ENCODE data around the gene DGKH. TPM values are rescaled to one million over a fixed set of nuclear protein-coding genes. Genes with fewer than 3 reads are reported as not detected.

Gene DGKH
- total RNA-seq, 4 donors from 2014 or later, result 18.6 to 32.5 (median 19.6) TPM

DNA sequence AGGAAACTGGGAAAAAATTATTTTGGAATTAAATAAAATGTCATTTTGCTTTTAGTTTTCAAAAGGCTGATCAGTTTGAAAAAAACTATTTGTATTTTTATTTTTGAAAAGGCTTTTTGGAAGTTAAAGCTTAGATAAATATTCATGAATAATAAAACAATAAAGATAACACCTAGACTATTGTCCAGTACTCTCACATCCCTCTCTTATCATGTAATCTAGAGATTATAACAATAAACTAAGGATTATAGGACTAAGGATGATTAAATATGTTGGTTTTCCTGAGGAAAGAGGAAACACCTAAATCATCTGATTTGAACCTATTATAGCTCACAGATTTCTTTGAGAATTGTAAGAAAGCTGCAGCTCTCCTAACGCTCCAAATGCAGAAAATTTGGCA, 142.1 kb downstream of the DGKH start:
- H3K9me3 ChIP-seq, result no peaks in the 10 kb centered on the region
- no peaks in the 10 kb centered on the region for H3K4me1 ChIP-seq
- TF ChIP-seq EP300 (IDR thresholded peaks at IDR 0.05), result no peak
- no peak for TF ChIP-seq POLR2A (IDR thresholded peaks at IDR 0.05)
- TF ChIP-seq CTCF (IDR thresholded peaks at IDR 0.05), result no peak
- no peak for TF ChIP-seq POLR2AphosphoS5 (IDR thresholded peaks at IDR 0.05)
- H3K27ac ChIP-seq, result no peak overlapping the region
- H3K27me3 ChIP-seq, result no peaks in the 10 kb centered on the region
- H3K36me3 ChIP-seq, result peaks cover 0 to 79% of the 10 kb centered on the region in 2 donors
- WGBS, 2 donors (ENCODE audit: low coverage in 1 of 2), result 67 to 100% methylated on average over 1 of the region's 1 CpG
- no peak overlapping the region for H3K4me3 ChIP-seq
- no peak for ATAC-seq

DNA sequence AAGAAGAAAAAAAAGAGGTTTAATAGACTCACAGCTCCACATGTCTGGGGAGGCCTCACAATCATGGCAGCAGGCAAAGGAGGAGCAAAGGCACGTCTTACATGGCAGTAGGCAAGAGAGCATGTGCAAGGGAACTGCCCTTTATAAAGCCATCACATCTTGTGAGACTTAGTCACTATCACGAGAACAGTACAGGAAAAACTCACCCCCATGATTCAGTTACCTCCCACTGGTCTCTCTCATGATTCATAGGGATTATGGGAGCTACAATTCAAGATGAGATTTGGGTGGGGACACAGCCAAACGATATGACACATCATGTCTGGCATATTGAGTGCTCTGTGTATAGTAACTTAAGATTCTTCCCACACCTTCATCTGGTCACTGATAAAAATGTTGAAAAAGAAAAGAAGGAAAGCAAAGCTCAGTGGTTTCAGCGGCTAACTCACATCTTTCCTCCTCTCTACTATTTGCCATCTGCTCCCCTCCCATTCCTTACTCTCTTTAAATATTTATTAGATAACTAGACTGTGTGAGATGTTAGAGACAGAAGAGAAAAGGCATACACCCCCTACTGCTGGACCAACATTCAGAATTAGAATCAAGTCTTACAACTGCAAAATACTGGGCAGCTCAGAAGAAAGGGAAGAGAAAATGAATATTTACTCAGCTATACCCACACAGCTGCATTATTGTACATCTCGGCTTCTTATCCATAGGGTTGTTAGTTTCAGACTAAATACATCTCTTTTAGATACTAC, 163.4 kb downstream of the DGKH start:
- H3K36me3 ChIP-seq, result peaks cover 0 to 83% of the 10 kb centered on the region in 2 donors
- no peaks in the 10 kb centered on the region for H3K4me1 ChIP-seq
- ATAC-seq, result no peak
- H3K27ac ChIP-seq, result no peak overlapping the region
- no peak overlapping the region for H3K4me3 ChIP-seq
- H3K27me3 ChIP-seq, result no peaks in the 10 kb centered on the region
- no peaks in the 10 kb centered on the region for H3K9me3 ChIP-seq
- TF ChIP-seq POLR2A (IDR thresholded peaks at IDR 0.05) (no peak), CTCF (IDR thresholded peaks at IDR 0.05) (no peak), EP300 (IDR thresholded peaks at IDR 0.05) (no peak)
- WGBS, 2 donors (ENCODE audit: low coverage in 1 of 2), result 67 to 76% methylated on average over 5 of the region's 5 CpGs

DNA sequence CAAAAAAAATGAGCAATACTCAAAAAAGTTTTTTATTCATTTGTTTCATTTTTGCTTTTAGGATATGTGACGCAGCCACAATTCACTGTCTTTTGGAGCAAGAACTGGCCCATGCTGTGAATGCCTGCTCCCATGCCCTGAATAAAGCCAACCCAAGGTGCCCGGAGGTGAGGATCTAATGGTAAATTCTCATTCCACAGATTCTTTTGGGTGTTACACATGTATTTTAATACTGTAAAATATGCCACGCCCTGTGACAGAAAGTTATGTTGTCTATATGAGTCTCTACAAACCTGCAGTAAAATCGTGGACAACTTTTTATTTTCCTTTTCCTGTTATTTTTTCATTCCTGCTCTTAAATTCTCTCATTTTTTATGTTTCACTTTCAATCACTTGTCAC, 166.0 kb downstream of the DGKH start:
- WGBS, 2 donors (ENCODE audit: low coverage in 1 of 2), result 87 to 100% methylated on average over 1 to 4 of the region's 4 CpGs
- Histone ChIP-seq H3K27me3 (no peaks in the 10 kb centered on the region), H3K27ac (no peak overlapping the region), H3K4me1 (no peaks in the 10 kb centered on the region), H3K36me3 (peaks cover 0 to 68% of the 10 kb centered on the region in 2 donors), H3K9me3 (no peaks in the 10 kb centered on the region), H3K4me3 (no peak overlapping the region)
- ATAC-seq, result no peak
- TF ChIP-seq POLR2A (IDR thresholded peaks at IDR 0.05) (no peak), POLR2AphosphoS5 (IDR thresholded peaks at IDR 0.05) (no peak), EP300 (IDR thresholded peaks at IDR 0.05) (no peak), CTCF (IDR thresholded peaks at IDR 0.05) (no peak)

DNA sequence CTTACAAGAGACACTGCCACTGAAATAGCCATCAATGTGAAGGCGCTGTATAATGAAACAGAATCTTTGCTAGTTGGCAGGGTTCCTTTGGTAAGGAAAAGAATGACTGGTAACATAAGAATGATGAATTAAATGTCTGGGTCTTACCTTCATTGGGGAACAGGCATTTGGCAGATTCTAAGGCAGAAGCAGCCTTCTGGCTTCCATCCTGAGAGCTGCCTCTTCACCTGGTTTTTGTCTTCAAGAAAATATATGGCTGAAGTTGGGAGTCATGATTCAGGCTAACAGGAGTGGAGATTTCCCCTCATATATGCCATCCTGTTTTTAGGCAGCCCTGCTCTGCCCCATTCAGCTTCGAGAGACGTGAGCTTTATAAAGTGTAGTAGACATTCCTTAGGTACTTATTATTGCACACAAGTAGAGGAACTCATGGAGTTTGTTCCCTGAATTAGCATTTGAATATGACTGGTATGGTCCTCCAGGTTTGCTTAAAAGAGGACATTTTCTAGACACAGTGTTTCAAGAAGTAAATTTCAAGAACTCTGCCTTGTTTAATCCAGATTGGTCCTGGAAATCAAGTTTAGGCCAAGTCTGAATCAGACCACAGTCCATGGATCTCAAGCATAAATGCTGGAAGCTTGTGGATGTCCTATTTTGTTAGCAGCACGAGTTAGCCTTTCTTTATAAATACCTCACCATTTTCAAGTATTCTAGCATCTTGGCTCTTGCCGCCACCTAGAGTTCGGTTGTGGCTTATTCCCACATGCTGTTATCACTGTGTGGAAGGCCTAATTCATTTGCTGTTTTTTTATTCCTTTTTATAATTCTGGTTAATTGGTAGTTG, 167.4 kb downstream of the DGKH start:
- Histone ChIP-seq H3K27me3 (no peaks in the 10 kb centered on the region), H3K36me3 (peaks cover 0 to 68% of the 10 kb centered on the region in 2 donors), H3K9me3 (no peaks in the 10 kb centered on the region), H3K4me1 (no peaks in the 10 kb centered on the region), H3K4me3 (no peak overlapping the region), H3K27ac (no peak overlapping the region)
- ATAC-seq, result no peak
- 46 to 49% methylated on average over 4 to 6 of the region's 6 CpGs for WGBS, 2 donors (ENCODE audit: low coverage in 1 of 2)
- TF ChIP-seq EP300 (IDR thresholded peaks at IDR 0.05) (no peak), CTCF (IDR thresholded peaks at IDR 0.05) (peak in 1 of 4 experiments; percentile 9)

DNA sequence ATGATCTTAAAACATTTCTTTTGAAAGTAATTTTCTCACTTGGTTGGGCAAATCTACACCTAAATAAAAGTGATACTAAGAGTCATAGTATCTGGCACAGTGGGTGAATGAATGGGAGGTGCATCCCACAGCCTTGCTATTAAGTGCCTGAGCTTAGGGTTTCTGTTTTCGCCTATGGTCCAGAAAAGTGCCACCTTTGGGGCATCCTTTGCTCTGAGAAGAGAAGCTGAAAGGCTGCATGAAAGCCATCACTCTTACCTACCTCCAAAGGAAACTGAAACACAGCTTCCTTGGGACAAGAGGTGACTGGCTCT, 167.9 kb downstream of the DGKH start:
- ATAC-seq, result no peak
- no peaks in the 10 kb centered on the region for H3K27me3 ChIP-seq
- H3K4me3 ChIP-seq, result no peak overlapping the region
- 92 to 100% methylated on average over 1 of the region's 1 CpG for WGBS, 2 donors (ENCODE audit: low coverage in 1 of 2)
- TF ChIP-seq POLR2AphosphoS5 (IDR thresholded peaks at IDR 0.05) (no peak), EP300 (IDR thresholded peaks at IDR 0.05) (no peak), POLR2A (IDR thresholded peaks at IDR 0.05) (no peak), CTCF (IDR thresholded peaks at IDR 0.05) (no peak)
- H3K4me1 ChIP-seq, result no peaks in the 10 kb centered on the region
- peaks cover 0 to 68% of the 10 kb centered on the region in 2 donors for H3K36me3 ChIP-seq
- H3K9me3 ChIP-seq, result no peaks in the 10 kb centered on the region
- no peak overlapping the region for H3K27ac ChIP-seq

Data from gastroesophageal sphincter (tissue), 4 donors.